ENCODE measurements around the gene CHURC1.

The CHURC1 gene

GRCh38 chr14:64955297-64955696 is 41.0 kb downstream of the CHURC1 start:
- Histone ChIP-seq H3K27ac (ENCODE audit: low read depth, low read length) (no peak overlapping the region), H3K36me3 (ENCODE audit: control insufficient read depth, low read length) (no peaks in the 10 kb centered on the region)

GRCh38 chr14:64956697-64957406 is 42.6 kb downstream of the CHURC1 start:
- H3K9me2 ChIP-seq (replicated peaks; ENCODE audit: control insufficient read depth, low read length), result no peaks in the 10 kb centered on the region
- no peaks in the 10 kb centered on the region for H3K79me2 ChIP-seq (ENCODE audit: control insufficient read depth, low read length)
- H3K36me3 ChIP-seq (ENCODE audit: control insufficient read depth, low read length), result no peaks in the 10 kb centered on the region
- no peaks in the 10 kb centered on the region for H4K20me1 ChIP-seq (ENCODE audit: control insufficient read depth, insufficient read depth, low read depth, low read length)
- TF ChIP-seq EZH2phosphoT487 (IDR thresholded peaks at IDR 0.05; ENCODE audit: borderline replicate concordance, low read length) (no peak), CTCF (IDR thresholded peaks at IDR 0.05; ENCODE audit: low read depth, low read length, poor library complexity, severe bottlenecking) (no peak)
- peaks cover 8% of the 10 kb centered on the region for H3K4me1 ChIP-seq (ENCODE audit: control insufficient read depth, low read length)
- H3K27ac ChIP-seq (ENCODE audit: low read depth, low read length), result no peak overlapping the region
- no peaks in the 10 kb centered on the region for H3K27me3 ChIP-seq (ENCODE audit: control insufficient read depth, low read length)
- no peak overlapping the region for H3K4me3 ChIP-seq (ENCODE audit: low read length)
- no peaks in the 10 kb centered on the region for H3F3A ChIP-seq (ENCODE audit: control insufficient read depth, insufficient read depth)
- H3K9me3 ChIP-seq (ENCODE audit: control insufficient read depth, insufficient read depth, low read length), result no peaks in the 10 kb centered on the region
- H3K4me2 ChIP-seq (ENCODE audit: low read length), result no peak overlapping the region

More at GRCh38 chr14:64955297-64955696, 41.0 kb downstream of the CHURC1 start:
- H3K9me3 ChIP-seq (ENCODE audit: control insufficient read depth, insufficient read depth, low read length), result no peaks in the 10 kb centered on the region
- peaks cover 8% of the 10 kb centered on the region for H3K4me1 ChIP-seq (ENCODE audit: control insufficient read depth, low read length)
- H3F3A ChIP-seq (ENCODE audit: control insufficient read depth, insufficient read depth), result no peaks in the 10 kb centered on the region
- no peaks in the 10 kb centered on the region for H3K9me2 ChIP-seq (replicated peaks; ENCODE audit: control insufficient read depth, low read length)
- no peak overlapping the region for H3K4me3 ChIP-seq (ENCODE audit: low read length)
- no peaks in the 10 kb centered on the region for H4K20me1 ChIP-seq (ENCODE audit: control insufficient read depth, insufficient read depth, low read depth, low read length)
- H3K79me2 ChIP-seq (ENCODE audit: control insufficient read depth, low read length), result no peaks in the 10 kb centered on the region
- no peaks in the 10 kb centered on the region for H3K27me3 ChIP-seq (ENCODE audit: control insufficient read depth, low read length)
- no peak for TF ChIP-seq EZH2phosphoT487 (IDR thresholded peaks at IDR 0.05; ENCODE audit: borderline replicate concordance, low read length)
- TF ChIP-seq CTCF (IDR thresholded peaks at IDR 0.05; ENCODE audit: low read depth, low read length, poor library complexity, severe bottlenecking), result no peak
- no peak overlapping the region for H3K4me2 ChIP-seq (ENCODE audit: low read length)

- Histone ChIP-seq H3K4me1 (ENCODE audit: control insufficient read depth, low read length) (no peaks in the 10 kb centered on the region), H4K20me1 (ENCODE audit: control insufficient read depth, insufficient read depth, low read depth, low read length) (no peaks in the 10 kb centered on the region), H3K36me3 (ENCODE audit: control insufficient read depth, low read length) (no peaks in the 10 kb centered on the region), H3K79me2 (ENCODE audit: control insufficient read depth, low read length) (no peaks in the 10 kb centered on the region), H3K4me3 (ENCODE audit: low read length) (no peak overlapping the region), H3F3A (ENCODE audit: control insufficient read depth, insufficient read depth) (no peaks in the 10 kb centered on the region), H3K4me2 (ENCODE audit: low read length) (no peak overlapping the region), H3K9me2 (replicated peaks; ENCODE audit: control insufficient read depth, low read length) (no peaks in the 10 kb centered on the region), H3K27ac (ENCODE audit: low read depth, low read length) (no peak overlapping the region), H3K9me3 (ENCODE audit: control insufficient read depth, insufficient read depth, low read length) (no peaks in the 10 kb centered on the region), H3K27me3 (ENCODE audit: control insufficient read depth, low read length) (no peaks in the 10 kb centered on the region)
- TF ChIP-seq EZH2phosphoT487 (IDR thresholded peaks at IDR 0.05; ENCODE audit: borderline replicate concordance, low read length) (no peak), CTCF (IDR thresholded peaks at IDR 0.05; ENCODE audit: low read depth, low read length, poor library complexity, severe bottlenecking) (no peak)
These were observed 43.9 kb downstream of the CHURC1 start for GRCh38 chr14:64958201-64958600.

Measured in DOHH2 (cell line).